Mesothelial cell of epicardium (in vitro differentiated cells): ENCODE data around the gene NRF1. TPM values are rescaled to one million over a fixed set of nuclear protein-coding genes. Genes with fewer than 3 reads are reported as not detected.
"Not testable (repeated sequence)": the region's sequence is repeated elsewhere in the genome, so short reads cannot be mapped to it uniquely, and the experiment has no call there.

Experiments
- DNase-seq, 2 experiments: peaks; one replicate each; pipeline ENCODE4 v3.0.0; 2021; ENCODE audit warnings: low spot score in 2 of 2; ENCODE audit not compliant: unreplicated experiment in 2 of 2
- H3K27ac Mint-ChIP-seq: 2 replicates; pipeline ENCODE4 v1.8.0; 2021; ENCODE audit warnings: mixed read lengths
- H3K27me3 Mint-ChIP-seq: 2 replicates; pipeline ENCODE4 v1.8.0; 2021; ENCODE audit warnings: low read depth, mixed read lengths
- H3K36me3 Mint-ChIP-seq: 2 replicates; pipeline ENCODE4 v1.8.0; 2021; ENCODE audit warnings: mixed read lengths
- H3K4me1 Mint-ChIP-seq: 2 replicates; pipeline ENCODE4 v1.8.0; 2021; ENCODE audit warnings: mixed read lengths
- H3K4me3 Mint-ChIP-seq: 2 replicates; pipeline ENCODE4 v1.8.0; 2021; ENCODE audit warnings: mild to moderate bottlenecking, moderate library complexity, mixed read lengths
- H3K9me3 Mint-ChIP-seq: 2 replicates; pipeline ENCODE4 v1.8.0; 2021; ENCODE audit warnings: mixed read lengths
- CTCF ChIP-seq: fragments of 200-600 bp; sonication (generic); IDR thresholded peaks from one replicate; pipeline ENCODE4 v1.5.0; 2021; ENCODE audit warnings: antibody characterized with exemption; ENCODE audit not compliant: unreplicated experiment
- total RNA-seq: library from RNA; stranded (reverse); gene quantifications from 3 replicates; pipeline ENCODE4 v1.2.1, GENCODE V29; 2021

NRF1 gene
- total RNA-seq, 1 donor from 2014 or later = 26.3 TPM

- no peak for TF ChIP-seq CTCF
- no peaks in the 10 kb centered on the region for H3K4me1 Mint-ChIP-seq
- no peak for DNase-seq
Measured at GRCh38 chr7:129571201-129571600, 40.3 kb upstream of the NRF1 start.

DNA sequence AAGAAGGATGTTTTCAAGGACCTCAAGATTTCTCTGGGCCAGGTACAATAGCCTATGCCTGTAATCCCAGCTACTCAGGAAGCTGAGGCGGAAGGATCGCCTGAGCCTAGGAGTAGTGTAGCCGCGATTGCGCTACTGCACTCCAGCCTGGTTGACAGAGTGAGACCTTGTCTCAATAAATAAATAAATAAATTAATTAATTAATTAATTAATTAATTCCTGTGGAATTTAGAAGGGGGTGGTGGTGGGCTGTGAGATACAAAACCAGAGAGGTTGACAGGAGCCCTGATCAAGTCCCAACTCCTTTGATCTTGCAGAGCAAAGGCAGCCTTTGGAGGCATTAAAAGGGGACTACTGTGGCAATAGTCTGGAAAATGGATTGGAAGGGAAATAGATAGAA lies 39.3 kb upstream of the NRF1 start:
- Mint-ChIP-seq H3K4me3 (no peak overlapping the region), H3K27me3 (peaks cover 5% of the 10 kb centered on the region), H3K36me3 (peaks cover 5% of the 10 kb centered on the region), H3K9me3 (peaks cover 17% of the 10 kb centered on the region), H3K27ac (no peak overlapping the region), H3K4me1 (no peaks in the 10 kb centered on the region)
- no peak for DNase-seq
- no peak for TF ChIP-seq CTCF

More at GRCh38 chr7:129571201-129571600, 40.3 kb upstream of the NRF1 start:
- H3K9me3 Mint-ChIP-seq = peaks cover 17% of the 10 kb centered on the region
- no peak overlapping the region for H3K4me3 Mint-ChIP-seq
- peaks cover 10% of the 10 kb centered on the region for H3K27me3 Mint-ChIP-seq
- no peak overlapping the region for H3K27ac Mint-ChIP-seq
- H3K36me3 Mint-ChIP-seq = peaks cover 1% of the 10 kb centered on the region

DNA sequence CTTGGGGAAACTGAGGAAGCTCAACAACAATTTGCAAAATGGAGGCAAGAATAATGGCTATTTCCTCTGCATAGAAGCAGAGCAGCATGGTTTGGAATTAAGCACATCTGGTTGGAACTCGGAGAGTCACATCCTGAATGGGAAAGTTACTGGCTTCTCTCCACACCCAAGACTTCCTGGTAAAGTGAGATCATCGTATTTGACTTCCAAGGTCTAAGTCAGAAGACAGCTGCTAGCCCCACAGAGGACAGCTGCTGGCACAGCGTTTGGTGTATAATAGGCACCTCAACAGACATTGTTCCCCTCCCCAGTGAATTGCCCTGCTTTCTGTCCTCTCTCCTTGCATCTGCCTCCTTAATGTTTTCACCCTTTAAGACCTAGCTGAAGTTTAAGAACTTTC lies 37.0 kb upstream of the NRF1 start:
- DNase-seq = no peak
- TF ChIP-seq CTCF = no peak
- Mint-ChIP-seq H3K9me3 (peaks cover 19% of the 10 kb centered on the region), H3K36me3 (peaks cover 5% of the 10 kb centered on the region), H3K4me3 (no peak overlapping the region), H3K4me1 (no peaks in the 10 kb centered on the region), H3K27ac (no peak overlapping the region), H3K27me3 (peaks cover 5% of the 10 kb centered on the region)

DNA sequence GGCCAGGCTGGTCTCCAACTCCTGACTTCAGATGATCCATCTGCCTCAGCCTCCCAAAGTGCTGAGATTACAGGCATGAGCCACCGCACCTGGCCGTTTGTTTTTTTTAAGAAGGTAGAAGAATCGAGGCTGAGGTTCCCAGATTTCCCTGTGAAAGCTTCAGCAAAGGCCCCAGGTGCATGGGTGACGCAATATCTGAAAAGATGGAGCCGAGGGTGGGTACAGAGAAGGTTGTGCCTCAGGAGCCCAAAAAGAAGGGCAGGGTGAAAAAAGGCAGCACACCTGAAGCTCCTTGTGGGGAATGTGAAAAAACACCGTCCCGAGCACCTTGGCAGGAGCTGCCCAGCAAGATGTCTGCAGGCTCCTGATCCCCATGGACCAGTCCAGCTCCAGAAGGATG lies 35.8 kb upstream of the NRF1 start:
- peaks cover 2% of the 10 kb centered on the region for H3K27me3 Mint-ChIP-seq
- DNase-seq = no peak
- peaks cover 5% of the 10 kb centered on the region for H3K36me3 Mint-ChIP-seq
- H3K27ac Mint-ChIP-seq = no peak overlapping the region
- H3K9me3 Mint-ChIP-seq = peaks cover 24% of the 10 kb centered on the region
- no peak overlapping the region for H3K4me3 Mint-ChIP-seq
- TF ChIP-seq CTCF = no peak
- H3K4me1 Mint-ChIP-seq = no peaks in the 10 kb centered on the region

DNA sequence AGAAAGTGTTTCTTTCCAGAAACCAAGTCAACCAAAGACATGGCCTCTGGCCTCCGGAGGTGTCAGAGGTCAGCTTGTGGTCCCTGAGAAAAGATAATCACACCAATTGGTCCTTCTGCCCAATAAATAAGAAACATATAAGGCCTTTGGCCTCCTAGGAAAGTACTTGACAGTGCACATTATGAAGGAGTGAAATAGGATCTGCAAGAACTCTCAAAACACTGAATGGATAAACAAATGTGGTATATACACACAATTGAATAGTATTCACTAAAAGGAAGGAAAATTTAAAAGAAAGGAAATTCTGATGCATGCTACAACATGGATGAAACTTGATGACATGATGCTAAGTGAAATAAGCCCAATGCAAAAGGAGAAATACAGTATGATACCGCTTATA lies 35.4 kb upstream of the NRF1 start:
- no peak overlapping the region for H3K27ac Mint-ChIP-seq
- DNase-seq = no peak
- no peaks in the 10 kb centered on the region for H3K4me1 Mint-ChIP-seq
- no peak overlapping the region for H3K4me3 Mint-ChIP-seq
- H3K36me3 Mint-ChIP-seq = peaks cover 5% of the 10 kb centered on the region
- H3K9me3 Mint-ChIP-seq = peaks cover 24% of the 10 kb centered on the region
- no peak for TF ChIP-seq CTCF
- no peaks in the 10 kb centered on the region for H3K27me3 Mint-ChIP-seq

GRCh38 chr7:129578829-129579228 lies 32.7 kb upstream of the NRF1 start:
- Mint-ChIP-seq H3K9me3 (peaks cover 28% of the 10 kb centered on the region), H3K27me3 (no peaks in the 10 kb centered on the region), H3K27ac (no peak overlapping the region), H3K4me1 (no peaks in the 10 kb centered on the region), H3K36me3 (peaks cover 5% of the 10 kb centered on the region), H3K4me3 (no peak overlapping the region)
- no peak for DNase-seq
- no peak for TF ChIP-seq CTCF

DNA sequence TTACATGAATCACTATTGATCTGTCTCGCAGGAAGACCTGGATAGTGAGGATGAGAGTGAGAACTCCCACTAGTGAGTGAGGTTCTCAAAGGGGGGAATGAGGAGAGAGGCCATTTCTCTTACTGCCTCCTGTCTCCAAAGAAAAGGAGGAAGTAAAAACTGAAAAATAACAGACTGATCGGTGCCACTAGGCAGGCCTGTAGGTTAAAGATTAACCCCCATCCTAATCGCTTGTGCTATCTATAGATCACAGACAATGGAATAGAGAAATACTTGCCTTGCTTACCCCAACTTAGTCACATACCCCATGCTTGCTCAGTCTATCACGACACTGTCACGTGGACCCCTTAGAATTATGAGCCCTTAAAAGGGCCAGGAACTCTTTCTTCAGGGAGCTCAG lies 25.3 kb upstream of the NRF1 start:
- H3K36me3 Mint-ChIP-seq = peaks cover 10% of the 10 kb centered on the region
- H3K27ac Mint-ChIP-seq, DNase-seq, H3K27me3 Mint-ChIP-seq, H3K4me1 Mint-ChIP-seq, H3K4me3 Mint-ChIP-seq: not testable (repeated sequence)
- H3K9me3 Mint-ChIP-seq = peaks cover 43% of the 10 kb centered on the region
